ENCODE measurements around the gene ZNF57.
"Not testable (repeated sequence)": the region's sequence is repeated elsewhere in the genome, so short reads cannot be mapped to it uniquely, and the experiment has no call there.

Gene ZNF57

DNA sequence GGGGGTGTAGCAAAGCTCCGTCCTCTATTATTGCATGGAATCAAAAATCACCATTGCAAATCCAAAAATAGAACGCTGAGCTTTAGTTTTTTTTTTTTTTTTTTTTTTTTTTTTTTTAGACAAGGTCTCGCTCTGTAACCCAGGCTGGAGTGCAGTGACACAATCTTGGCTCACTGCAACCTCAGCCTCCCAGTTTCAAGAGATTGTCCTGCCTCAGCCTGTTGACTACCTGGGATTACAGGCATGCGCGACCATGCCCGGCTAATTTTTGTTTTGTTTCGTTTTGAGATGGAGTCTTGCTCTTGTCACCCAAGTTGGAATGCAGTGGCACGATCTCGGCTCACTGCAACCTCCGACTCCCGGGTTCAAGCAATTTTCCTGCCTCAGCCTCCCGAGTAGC is 59.4 kb downstream of the ZNF57 start:
- no peak for DNase-seq

DNA sequence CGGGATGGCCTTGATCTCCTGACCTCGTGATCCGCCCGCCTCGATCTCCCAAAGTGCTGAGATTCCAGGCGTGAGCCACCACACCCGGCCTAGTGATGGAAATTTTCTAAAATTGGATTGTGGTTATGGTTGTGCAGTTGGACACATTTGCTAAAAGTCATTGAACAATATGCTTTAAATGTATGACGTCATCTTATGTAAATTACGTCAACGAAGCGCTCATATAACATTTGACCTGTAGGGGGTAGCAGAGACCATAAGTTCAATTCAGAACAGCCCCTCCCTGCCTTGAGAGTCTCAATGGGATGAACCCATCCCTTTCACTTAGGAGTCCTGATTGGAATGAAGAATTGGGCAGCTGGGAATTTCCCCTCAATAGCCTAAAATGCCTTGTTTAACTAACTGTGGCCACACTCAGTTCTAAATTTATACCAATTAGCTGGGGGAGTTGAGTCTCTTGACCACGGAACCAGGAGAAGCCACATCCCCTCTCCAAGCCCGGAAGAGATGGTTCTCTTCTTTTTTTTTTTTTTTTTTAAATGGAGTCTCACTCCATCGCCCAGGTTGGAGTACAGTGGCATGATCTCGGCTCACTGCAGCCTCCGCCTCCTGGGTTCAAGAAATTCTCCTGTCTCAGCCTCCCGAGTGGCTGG is 61.4 kb downstream of the ZNF57 start:
- DNase-seq, result no peak

DNA sequence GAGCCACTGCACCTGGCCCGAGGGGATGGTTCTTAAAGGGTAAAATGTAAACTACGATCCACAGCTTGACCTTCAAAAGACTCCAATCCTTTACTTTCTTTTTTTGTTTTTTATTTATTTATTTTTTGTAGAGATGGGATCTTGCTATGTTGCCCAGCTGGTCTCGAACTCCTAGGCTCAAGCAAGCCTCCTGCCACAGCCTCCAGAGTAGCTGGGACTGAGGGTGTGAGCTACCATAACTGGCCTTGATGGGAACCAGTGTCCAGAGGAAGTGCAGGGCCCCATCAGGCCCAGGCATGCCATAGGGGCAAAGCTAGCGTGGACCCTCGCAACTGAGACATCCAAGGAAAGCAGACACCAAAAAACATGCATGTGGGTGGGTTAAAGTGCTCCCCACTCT is 62.4 kb downstream of the ZNF57 start:
- DNase-seq, result no peak

DNA sequence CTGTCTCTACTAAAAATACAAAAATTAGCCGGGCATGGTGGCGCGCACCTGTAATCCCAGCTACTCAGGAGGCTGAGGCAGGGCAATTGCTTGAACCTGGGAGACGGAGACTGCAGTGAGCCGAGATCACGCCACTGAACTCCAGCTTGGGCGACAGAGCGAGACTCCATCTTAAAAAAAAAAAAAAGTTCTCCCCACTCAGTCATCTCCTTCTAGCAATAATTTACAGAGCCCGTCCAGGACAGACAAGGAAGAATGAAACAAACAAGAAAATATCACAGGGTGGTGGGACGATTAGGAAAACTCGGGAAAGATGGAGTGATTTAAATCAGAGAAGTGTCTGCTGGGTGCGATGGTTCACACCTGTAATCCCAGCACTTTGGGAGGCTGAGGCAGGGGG is 62.9 kb downstream of the ZNF57 start:
- DNase-seq, result not testable (repeated sequence)

- DNase-seq, result no peak
Measured at GRCh38 chr19:2964874-2965273, 64.1 kb downstream of the ZNF57 start.

- DNase-seq, result no peak
Measured at GRCh38 chr19:2967972-2968371, 67.2 kb downstream of the ZNF57 start.
